Measurements from ENCODE around the gene C2orf78.
"Not testable (repeated sequence)": the region's sequence is repeated elsewhere in the genome, so short reads cannot be mapped to it uniquely, and the experiment has no call there.

C2orf78 gene, protein sequence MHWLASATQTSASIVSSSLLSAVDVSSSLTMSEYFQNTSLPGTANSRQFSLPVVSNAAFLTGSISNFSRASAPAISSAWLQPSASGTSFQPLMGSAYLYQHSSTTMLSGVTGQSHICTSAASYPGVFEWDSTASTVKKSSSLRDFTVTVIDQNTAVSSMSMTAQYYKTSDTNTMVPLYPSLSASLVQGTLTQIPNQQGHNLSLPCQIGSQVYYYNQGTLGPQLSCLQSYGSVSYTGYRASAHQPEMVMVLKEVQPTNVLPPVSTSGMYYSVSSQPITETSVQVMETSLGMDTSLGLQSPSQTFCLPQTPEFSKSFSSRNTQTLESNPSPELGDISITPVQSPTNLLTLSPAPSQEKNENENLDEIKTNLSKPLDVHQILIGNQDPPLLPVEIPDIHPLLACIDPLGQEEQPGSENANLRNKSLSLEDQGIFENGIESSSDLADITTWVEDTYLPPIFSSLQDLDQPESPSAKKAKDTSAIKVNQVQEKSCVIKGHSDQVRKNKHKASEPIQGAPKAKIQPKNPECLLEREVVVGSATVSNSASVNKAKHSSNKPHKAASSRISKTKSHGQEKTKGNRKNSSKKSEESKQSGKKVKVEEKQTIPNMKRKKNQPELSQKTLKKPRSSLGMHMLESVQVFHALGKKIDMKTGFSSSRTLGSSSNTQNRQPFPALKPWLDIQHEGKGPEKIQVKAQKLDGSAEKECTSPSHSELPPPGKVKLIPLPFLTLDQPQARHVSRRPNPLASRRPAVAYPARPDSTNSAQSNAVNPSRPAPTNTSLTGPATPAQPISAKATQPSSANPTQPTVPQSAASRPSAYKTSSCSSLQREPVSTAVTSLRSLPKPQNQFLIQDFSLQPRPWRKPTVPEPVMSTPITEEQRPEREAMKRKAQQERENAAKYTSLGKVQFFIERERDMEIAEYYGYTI

GRCh38 chr2:73783883-73784282, at the start of gene C2orf78:
Gene C2orf78 (plus strand): TSS chr2:73784183. CDS start chr2:73784310, 127 bp downstream.
- DNase-seq (ENCODE audit: insufficient read length, low spot score); FAIRE-seq: not testable (repeated sequence)

- DNase-seq (ENCODE audit: insufficient read length, low spot score) (no peak), FAIRE-seq (no peak)
- no peak for TF ChIP-seq POLR2A (IDR thresholded peaks at IDR 0.05; ENCODE audit: low read depth, low read length)
Observed at GRCh38 chr2:73736378-73736777, 47.6 kb upstream of the C2orf78 start.

- FAIRE-seq (peak; percentile 78), DNase-seq (ENCODE audit: insufficient read length, low spot score) (peak; percentile 96)
- TF ChIP-seq POLR2A (IDR thresholded peaks at IDR 0.05; ENCODE audit: low read depth, low read length), result peak; percentile 44; the same call in 1 of the 2 replicates
Observed at GRCh38 chr2:73736855-73737779, 46.9 kb upstream of the C2orf78 start, which contains the start of gene TPRKB. Gene TPRKB (minus strand): TSS chr2:73737345. CDS start chr2:73734569, 2,776 bp downstream.

DNA sequence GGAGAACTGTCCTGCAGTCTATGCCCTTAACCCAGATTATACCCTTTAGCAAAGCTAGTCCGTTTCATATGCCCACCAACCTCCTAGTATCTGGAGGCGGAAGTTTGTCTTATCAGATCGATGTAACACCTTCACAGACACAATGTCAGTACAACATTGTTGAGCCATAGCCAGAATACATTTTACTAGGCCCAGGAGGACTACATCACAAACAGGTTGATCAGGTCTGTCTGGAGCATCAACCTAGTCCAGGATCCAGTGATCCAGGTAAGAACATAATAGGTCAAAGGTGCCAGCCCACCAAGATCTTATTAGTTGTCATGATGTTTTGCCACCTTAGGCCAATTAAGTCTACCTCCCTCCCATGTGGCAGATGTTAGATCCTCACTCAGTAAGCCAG, 44.9 kb upstream of the C2orf78 start:
- no peak for FAIRE-seq
- no peak for TF ChIP-seq POLR2A (IDR thresholded peaks at IDR 0.05; ENCODE audit: low read depth, low read length)
- DNase-seq (ENCODE audit: insufficient read length, low spot score), result no peak

GRCh38 chr2:73740767-73741166, 43.2 kb upstream of the C2orf78 start:
- TF ChIP-seq POLR2A (IDR thresholded peaks at IDR 0.05; ENCODE audit: low read depth, low read length), result no peak
- no peak for FAIRE-seq
- no peak for DNase-seq (ENCODE audit: insufficient read length, low spot score)

GRCh38 chr2:73746015-73746876, 37.7 kb upstream of the C2orf78 start:
- no peak for TF ChIP-seq POLR2A (IDR thresholded peaks at IDR 0.05; ENCODE audit: low read depth, low read length)
- FAIRE-seq, result no peak
- DNase-seq (ENCODE audit: insufficient read length, low spot score), result no peak

DNA sequence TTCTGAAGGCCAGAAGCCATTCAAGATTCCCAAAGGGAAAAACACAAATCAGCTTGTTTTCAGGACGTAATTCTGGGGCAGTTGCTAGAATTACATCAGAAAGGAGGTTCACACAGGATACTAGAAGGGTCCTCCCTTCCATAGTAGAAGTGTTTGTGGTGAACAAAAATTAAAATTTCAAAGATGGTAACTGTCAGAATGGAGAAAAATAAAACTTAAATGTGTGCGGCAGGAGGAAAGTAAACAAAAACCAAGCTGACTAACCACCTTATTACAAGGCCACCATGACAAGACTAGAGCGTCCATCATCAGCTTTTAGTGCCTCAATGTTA, 37.1 kb upstream of the C2orf78 start:
- TF ChIP-seq POLR2A (IDR thresholded peaks at IDR 0.05; ENCODE audit: low read depth, low read length), result no peak
- no peak for FAIRE-seq
- DNase-seq (ENCODE audit: insufficient read length, low spot score), result no peak

DNA sequence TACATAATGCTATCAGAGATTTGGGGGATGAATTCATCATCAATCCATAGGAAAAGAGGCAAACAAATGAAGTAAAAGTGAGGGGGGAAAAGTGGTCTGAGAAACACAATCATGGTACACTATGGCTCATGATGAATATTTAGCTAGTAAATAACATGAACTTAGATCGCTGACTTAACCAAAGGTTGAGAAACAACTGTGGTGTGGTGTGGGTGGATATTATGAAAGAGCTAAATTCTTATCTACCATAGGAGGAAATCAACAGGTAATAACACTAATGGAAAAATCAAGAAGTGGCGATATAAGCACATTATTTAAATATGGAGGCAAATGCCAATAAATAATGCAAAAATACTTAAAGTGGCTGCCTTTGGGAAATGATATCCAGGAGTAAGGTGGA, 34.7 kb upstream of the C2orf78 start:
- DNase-seq (ENCODE audit: insufficient read length, low spot score) (no peak), FAIRE-seq (no peak)
- no peak for TF ChIP-seq POLR2A (IDR thresholded peaks at IDR 0.05; ENCODE audit: low read depth, low read length)

GRCh38 chr2:73754332-73754731, 29.7 kb upstream of the C2orf78 start:
- not testable (repeated sequence) for FAIRE-seq

GRCh38 chr2:73759285-73759764, 24.7 kb upstream of the C2orf78 start:
- no peak for DNase-seq (ENCODE audit: insufficient read length, low spot score)
- no peak for FAIRE-seq
- no peak for TF ChIP-seq POLR2A (IDR thresholded peaks at IDR 0.05; ENCODE audit: low read depth, low read length)

More at GRCh38 chr2:73754332-73754731, 29.7 kb upstream of the C2orf78 start:
- DNase-seq (ENCODE audit: insufficient read length, low spot score), result not testable (repeated sequence)

GRCh38 chr2:73759904-73760303, 24.1 kb upstream of the C2orf78 start:
- FAIRE-seq (no peak), DNase-seq (ENCODE audit: insufficient read length, low spot score) (no peak)
- no peak for TF ChIP-seq POLR2A (IDR thresholded peaks at IDR 0.05; ENCODE audit: low read depth, low read length)

DNA sequence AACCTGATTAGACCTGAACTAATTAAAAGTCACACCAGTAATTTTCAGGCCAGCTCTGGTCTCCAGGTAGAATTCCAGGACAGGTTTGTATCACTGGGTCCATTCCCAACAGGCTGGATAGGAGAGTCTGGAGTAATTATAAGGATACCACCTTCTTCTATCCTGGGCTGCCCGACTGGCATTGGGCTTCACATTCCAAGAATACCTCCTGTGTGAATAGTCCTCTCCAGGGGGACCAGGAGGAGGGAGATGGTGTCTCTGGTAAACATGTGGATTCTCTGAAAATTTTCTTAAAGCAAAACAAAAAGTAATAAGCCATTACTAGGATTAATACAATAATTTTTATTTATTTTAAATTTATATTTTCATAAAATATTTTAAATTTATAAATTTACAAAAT, 21.4 kb upstream of the C2orf78 start:
- FAIRE-seq (no peak), DNase-seq (ENCODE audit: insufficient read length, low spot score) (peak; percentile 41)
- no peak for TF ChIP-seq POLR2A (IDR thresholded peaks at IDR 0.05; ENCODE audit: low read depth, low read length)

Measured in H54 (cell line).